OCI-LY3 (cell line): ENCODE results near the gene SNTG2.

ENCODE experiments used
- EZH2phosphoT487 ChIP-seq: fragments of 200-600 bp; shearing (Covaris generic); IDR thresholded peaks from 2 replicates; pipeline ENCODE4 v1.6.1; 2018; ENCODE audit warnings: antibody characterized with exemption, mixed run types, low read depth
- TF ChIP-seq, protein P1 (sequence below): fragments of 200-600, 300-600 bp; sonication (generic); IDR thresholded peaks from 2 replicates; pipeline ENCODE4 v1.5.1; 2014; ENCODE audit warnings: antibody characterized with exemption, low read length, low read depth

DNA sequence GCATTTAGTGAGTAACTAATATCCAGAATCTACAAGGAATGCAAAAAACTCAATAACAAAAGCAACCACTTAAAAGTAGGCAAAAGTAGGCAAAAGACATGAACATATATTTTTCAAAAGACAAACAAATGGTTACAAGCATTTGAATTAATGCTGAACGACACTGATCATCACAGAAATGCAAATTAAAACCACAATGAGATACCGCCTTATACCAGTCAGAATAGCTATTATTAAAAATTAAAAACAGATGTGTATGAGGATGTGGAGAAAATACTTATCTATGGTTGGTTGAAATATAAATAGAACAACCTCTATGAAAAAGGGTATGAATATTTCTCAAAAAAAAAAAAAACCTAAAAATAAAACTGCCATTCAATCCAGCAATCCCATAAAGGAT lies 51.7 kb downstream of the SNTG2 start:
- TF ChIP-seq, protein P1, sequence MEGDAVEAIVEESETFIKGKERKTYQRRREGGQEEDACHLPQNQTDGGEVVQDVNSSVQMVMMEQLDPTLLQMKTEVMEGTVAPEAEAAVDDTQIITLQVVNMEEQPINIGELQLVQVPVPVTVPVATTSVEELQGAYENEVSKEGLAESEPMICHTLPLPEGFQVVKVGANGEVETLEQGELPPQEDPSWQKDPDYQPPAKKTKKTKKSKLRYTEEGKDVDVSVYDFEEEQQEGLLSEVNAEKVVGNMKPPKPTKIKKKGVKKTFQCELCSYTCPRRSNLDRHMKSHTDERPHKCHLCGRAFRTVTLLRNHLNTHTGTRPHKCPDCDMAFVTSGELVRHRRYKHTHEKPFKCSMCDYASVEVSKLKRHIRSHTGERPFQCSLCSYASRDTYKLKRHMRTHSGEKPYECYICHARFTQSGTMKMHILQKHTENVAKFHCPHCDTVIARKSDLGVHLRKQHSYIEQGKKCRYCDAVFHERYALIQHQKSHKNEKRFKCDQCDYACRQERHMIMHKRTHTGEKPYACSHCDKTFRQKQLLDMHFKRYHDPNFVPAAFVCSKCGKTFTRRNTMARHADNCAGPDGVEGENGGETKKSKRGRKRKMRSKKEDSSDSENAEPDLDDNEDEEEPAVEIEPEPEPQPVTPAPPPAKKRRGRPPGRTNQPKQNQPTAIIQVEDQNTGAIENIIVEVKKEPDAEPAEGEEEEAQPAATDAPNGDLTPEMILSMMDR = no peak
- no peak for TF ChIP-seq EZH2phosphoT487
